HCT116 (cell line): ENCODE data around the gene UPF3A. TPM values are rescaled to one million over a fixed set of nuclear protein-coding genes. Genes with fewer than 3 reads are reported as not detected.

Source experiments
- ATAC-seq: fragments of 200-7000 bp; cut with Tn5 transposase; 2 replicates; pipeline ENCODE4 v1.9.1; 2020; ENCODE audit warnings: mild to moderate bottlenecking, moderate library complexity
- BruUV-seq: library from RNA; stranded (reverse); fragments of 400-500 nt; replicated peaks from 2 replicates; lab custom pipeline; 2021; lab: Mats Ljungman, UMichigan
- CTCF ChIA-PET: fragments of 300-600 bp; sonication (Branson Sonifier 250); formaldehyde crosslinking; loops from one replicate; lab custom pipeline; 2021; ENCODE audit warnings: antibody characterized with exemption; lab: Charles Lee
- POLR2A ChIA-PET: fragments of 300-600, 350-600 bp; sonication (Branson Sonifier 250); formaldehyde crosslinking; loops from one replicate; lab custom pipeline; 2021; ENCODE audit warnings: antibody characterized with exemption; lab: Charles Lee
- RAD21 ChIA-PET, 2 experiments: fragments of 300-600 bp; sonication (Branson Sonifier 250); formaldehyde crosslinking; loops; one replicate each; lab custom pipeline; 2023; ENCODE audit warnings: low total read pairs in 2 of 2; ENCODE audit not compliant: uncharacterized antibody in 2 of 2, unreplicated experiment in 2 of 2, low non-redundant PET in 1 of 2; lab: Charles Lee
- DNase-seq: peaks from one replicate; pipeline ENCODE4 v3.0.0-alpha.2; 2010; ENCODE audit warnings: low read depth, low spot score
- H2AFZ ChIP-seq: fragments of 200-600 bp; shearing (Covaris generic), sonication (generic); 2 replicates; pipeline ENCODE4 v1.6.1; 2017; ENCODE audit warnings: low read depth, mixed run types, mixed read lengths, antibody characterized with exemption, low read length; ENCODE audit not compliant: poor library complexity, severe bottlenecking
- H3K27ac ChIP-seq: 2 replicates; pipeline ENCODE4 v1.5.1; 2012; ENCODE audit warnings: low read depth, low read length
- H3K27me3 ChIP-seq: fragments of 200-600 bp; sonication (generic); 2 replicates; pipeline ENCODE4 v1.6.1; 2016; ENCODE audit warnings: mixed run types, low read length, mixed read lengths; ENCODE audit not compliant: insufficient read depth
- H3K36me3 ChIP-seq, 2 experiments: fragments of 200-500 bp in 1 of 2; fragments of 200-600 bp in 1 of 2; sonication (Bioruptor generic) in 1 of 2; sonication (generic) in 1 of 2; 2 replicates each; pipeline versions ENCODE4 v1.5.1 to v1.6.1; 2014 to 2016; ENCODE audit warnings: low read length in 2 of 2, inconsistent platforms in 1 of 2, mixed read lengths in 1 of 2, mixed run types in 1 of 2; ENCODE audit not compliant: insufficient read depth in 2 of 2, control insufficient read depth in 1 of 2
- H3K4me1 ChIP-seq, 2 experiments: fragments of 200-600 bp in 1 of 2; sonication (generic) in 1 of 2; 2 replicates each; pipeline versions ENCODE4 v1.5.1 to v1.6.1; 2012 to 2017; ENCODE audit warnings: low read length in 2 of 2, inconsistent platforms in 1 of 2, mild to moderate bottlenecking in 1 of 2, mixed read lengths in 1 of 2, mixed run types in 1 of 2, moderate library complexity in 1 of 2; ENCODE audit not compliant: insufficient read depth in 2 of 2, control insufficient read depth in 1 of 2
- H3K4me2 ChIP-seq: fragments of 200-600 bp; sonication (generic); 2 replicates; pipeline ENCODE4 v1.6.1; 2017; ENCODE audit warnings: mixed run types, low read length, mixed read lengths
- H3K4me3 ChIP-seq, 2 experiments: fragments of 200-600 bp in 1 of 2; sonication (generic) in 1 of 2; replicated peaks in 1 of 2; 2 replicates each; pipeline ENCODE4 v1.5.1; 2011 to 2016; ENCODE audit warnings: low read length in 2 of 2, control low read depth in 1 of 2, low read depth in 1 of 2, mild to moderate bottlenecking in 1 of 2, mixed read lengths in 1 of 2, mixed run types in 1 of 2
- H3K79me2 ChIP-seq: fragments of 200-600 bp; sonication (generic); 2 replicates; pipeline ENCODE4 v1.6.1; 2017; ENCODE audit warnings: mild to moderate bottlenecking, mixed run types, low read length, moderate library complexity, mixed read lengths; ENCODE audit not compliant: insufficient read depth
- H3K9ac ChIP-seq: fragments of 200-600 bp; sonication (generic); 2 replicates; pipeline ENCODE4 v1.6.1; 2016; ENCODE audit warnings: low read length, mixed read lengths
- H3K9me2 ChIP-seq: fragments of 200-600 bp; sonication (generic), shearing (Covaris generic); 2 replicates; pipeline ENCODE4 v1.6.1; 2017; ENCODE audit warnings: mixed run types, mild to moderate bottlenecking, moderate library complexity; ENCODE audit not compliant: insufficient read depth
- H3K9me3 ChIP-seq, 2 experiments: fragments of 200-500 bp in 1 of 2; fragments of 200-600 bp in 1 of 2; sonication (Bioruptor generic) in 1 of 2; sonication (generic) in 1 of 2; 2 replicates each; pipeline ENCODE4 v1.6.1; 2014 to 2017; ENCODE audit warnings: low read length in 2 of 2, mixed read lengths in 2 of 2, inconsistent platforms in 1 of 2, low read depth in 1 of 2, mild to moderate bottlenecking in 1 of 2, mixed run types in 1 of 2, moderate library complexity in 1 of 2; ENCODE audit not compliant: control insufficient read depth in 1 of 2, insufficient read depth in 1 of 2
- H4K20me1 ChIP-seq: fragments of 200-600 bp; sonication (generic), shearing (Covaris generic); 2 replicates; pipeline ENCODE4 v1.6.1; 2017; ENCODE audit warnings: mixed run types, mild to moderate bottlenecking, moderate library complexity; ENCODE audit not compliant: insufficient read depth
- CEBPB ChIP-seq: IDR thresholded peaks from 2 replicates; pipeline ENCODE4 v1.6.1; 2012; ENCODE audit warnings: low read depth
- CTCF ChIP-seq, 3 experiments: fragments of 200-600 bp in 1 of 3; sonication (generic) in 1 of 3; IDR thresholded peaks in 2 of 3; conservative IDR thresholded peaks in 1 of 3; 2 replicates each; pipeline ENCODE4 v1.5.1; 2012 to 2017; ENCODE audit warnings: low read depth in 2 of 3, low read length in 2 of 3, antibody characterized with exemption in 1 of 3, borderline replicate concordance in 1 of 3, control low read depth in 1 of 3, mild to moderate bottlenecking in 1 of 3, mixed read lengths in 1 of 3, mixed run types in 1 of 3, moderate library complexity in 1 of 3; ENCODE audit not compliant: insufficient read depth in 1 of 3
- EZH2 ChIP-seq: fragments of 200-600 bp; sonication (generic); IDR thresholded peaks from 2 replicates; pipeline ENCODE4 v1.6.1; 2017; ENCODE audit warnings: antibody characterized with exemption, mixed run types
- FOSL1 ChIP-seq: IDR thresholded peaks from 2 replicates; pipeline ENCODE4 v1.6.1; 2012; ENCODE audit warnings: low read depth
- JUND ChIP-seq: IDR thresholded peaks from 2 replicates; pipeline ENCODE4 v1.6.1; 2012
- POLR2A ChIP-seq: IDR thresholded peaks from 2 replicates; pipeline ENCODE4 v1.7.0; 2011; ENCODE audit warnings: borderline replicate concordance; ENCODE audit not compliant: insufficient read depth, insufficient read length; ENCODE audit errors: extremely low read depth
- POLR2AphosphoS5 ChIP-seq: IDR thresholded peaks from 2 replicates; pipeline ENCODE4 v1.6.1; 2011; ENCODE audit warnings: mild to moderate bottlenecking, low read depth, low read length, moderate library complexity
- RAD21 ChIP-seq: IDR thresholded peaks from 2 replicates; pipeline ENCODE4 v1.6.1; 2012; ENCODE audit warnings: low read depth, mild to moderate bottlenecking
- REST ChIP-seq: IDR thresholded peaks from 2 replicates; pipeline ENCODE4 v1.6.1; 2012; ENCODE audit warnings: low read depth
- SIN3A ChIP-seq: IDR thresholded peaks from 2 replicates; pipeline ENCODE4 v1.6.1; 2012; ENCODE audit warnings: low read depth
- SP1 ChIP-seq: IDR thresholded peaks from 2 replicates; pipeline ENCODE4 v1.6.1; 2012; ENCODE audit warnings: low read depth
- SRF ChIP-seq: IDR thresholded peaks from 2 replicates; pipeline ENCODE4 v1.6.1; 2012; ENCODE audit warnings: low read depth
- ZFX ChIP-seq: fragments of 450-650 bp; IDR thresholded peaks from 2 replicates; pipeline ENCODE4 v1.6.1; 2017
- intact Hi-C: fragments of 100-400 bp; cut with micrococcal nuclease; formaldehyde crosslinking; loops from 2 replicates; pipeline ENCODE4 v1.10.0; 2022
- total RNA-seq: library from RNA; stranded (reverse); gene quantifications from one replicate; pipeline ENCODE4 v1.2.1, GENCODE V29; 2021; ENCODE audit not compliant: unreplicated experiment

Gene UPF3A
- total RNA-seq, 1 experiment from 2014 or later: 31.8 TPM

- TF ChIP-seq POLR2AphosphoS5 (no peak), REST (no peak), RAD21 (no peak), SIN3A (no peak), POLR2A (no peak)
Observed at GRCh38 chr13:114310956-114311355, 29.6 kb downstream of the UPF3A start (continued).

GRCh38 chr13:114311387-114311786 is 30.0 kb downstream of the UPF3A start:
- Histone ChIP-seq H3K4me3 (no peak overlapping the region), H3K9me2 (no peaks in the 10 kb centered on the region), H3K36me3 (0 out of 4 replicates have a peak, but pooled peaks cover 0 to 2% of the 10 kb centered on the region in 2 experiments), H3K27ac (no peak overlapping the region), H2AFZ (no peak overlapping the region), H4K20me1 (no peaks in the 10 kb centered on the region), H3K27me3 (no peaks in the 10 kb centered on the region), H3K9me3 (no peaks in the 10 kb centered on the region), H3K9ac (no peak overlapping the region)
- intact Hi-C loops: no loop called here
- DNase-seq: no peak
- TF ChIP-seq JUND: no peak
- no peak for TF ChIP-seq SP1
- TF ChIP-seq CTCF (IDR thresholded peaks at IDR 0.05 in 2 of 3, conservative IDR thresholded peaks at IDR 0.05 in 1 of 3; ENCODE audit: borderline replicate concordance in 1 of 3, insufficient read depth in 1 of 3, low read depth in 2 of 3, low read length in 2 of 3): no peak
- no peak for TF ChIP-seq POLR2A
- TF ChIP-seq EZH2: no peak
- TF ChIP-seq SIN3A: no peak
- TF ChIP-seq SRF: no peak
- no peak for TF ChIP-seq CEBPB
- TF ChIP-seq ZFX: no peak
- no peak for TF ChIP-seq RAD21
- no peak for TF ChIP-seq FOSL1
- TF ChIP-seq, all 23 proteins: peak for 0
- ChIA-PET POLR2A (no interaction called here), CTCF (no interaction called here), RAD21 (no interaction called here)
- Histone ChIP-seq H3K79me2 (peaks cover 21% of the 10 kb centered on the region), H3K4me1 (peaks cover 3 to 22% of the 10 kb centered on the region in 2 experiments), H3K4me2 (no peak overlapping the region)
- ATAC-seq: no peak
- no TSS peak for BruUV-seq
